Neural progenitor cell (in vitro differentiated cells): ENCODE data around the gene CCDC89. TPM values are rescaled to one million over a fixed set of nuclear protein-coding genes. Genes with fewer than 3 reads are reported as not detected.

ENCODE experiments used
- DNase-seq: peaks from one replicate; pipeline ENCODE4 v3.0.0-alpha.2; 2016; ENCODE audit warnings: low spot score
- H2AFZ ChIP-seq: fragments of 200-600 bp; sonication (generic); replicated peaks from 2 replicates; pipeline ENCODE4 v1.6.1; 2016; ENCODE audit warnings: antibody characterized with exemption
- H3F3A ChIP-seq: fragments of 200-600 bp; sonication (generic); 2 replicates; pipeline ENCODE4 v1.6.1; 2016; ENCODE audit warnings: antibody characterized with exemption, low read depth
- H3K27ac ChIP-seq: fragments of 200-600 bp; sonication (generic); 2 replicates; pipeline ENCODE4 v1.5.1; 2016; ENCODE audit warnings: mild to moderate bottlenecking
- H3K27me3 ChIP-seq: fragments of 200-600 bp; sonication (generic); 2 replicates; pipeline ENCODE4 v1.6.1; 2016; ENCODE audit warnings: mild to moderate bottlenecking, moderate library complexity
- H3K36me3 ChIP-seq: fragments of 200-600 bp; sonication (generic); 2 replicates; pipeline ENCODE4 v1.5.1; 2016
- H3K4me1 ChIP-seq: fragments of 200-600 bp; sonication (generic); 2 replicates; pipeline ENCODE4 v1.6.1; 2016; ENCODE audit warnings: mixed run types
- H3K4me2 ChIP-seq: fragments of 200-600 bp; sonication (generic); 2 replicates; pipeline ENCODE4 v1.6.1; 2016
- H3K4me3 ChIP-seq: fragments of 200-600 bp; sonication (generic); 2 replicates; pipeline ENCODE4 v1.5.1; 2016
- H3K79me2 ChIP-seq: fragments of 200-600 bp; sonication (generic); 2 replicates; pipeline ENCODE4 v1.6.1; 2016; ENCODE audit warnings: low read depth
- H3K9ac ChIP-seq: fragments of 200-600 bp; sonication (generic); 2 replicates; pipeline ENCODE4 v1.6.1; 2016
- H3K9me3 ChIP-seq: fragments of 200-600 bp; sonication (generic); 2 replicates; pipeline ENCODE4 v1.5.1; 2016; ENCODE audit warnings: low read depth
- H4K20me1 ChIP-seq: fragments of 200-600 bp; sonication (generic); 2 replicates; pipeline ENCODE4 v1.6.1; 2016; ENCODE audit warnings: low read depth
- H3K27ac Mint-ChIP-seq: 3 replicates; pipeline ENCODE4 v1.8.0; 2021; ENCODE audit warnings: mixed read lengths
- H3K27me3 Mint-ChIP-seq: 2 replicates; pipeline ENCODE4 v1.8.0; 2022; ENCODE audit warnings: low read depth, mild to moderate bottlenecking, inconsistent platforms, moderate library complexity, mixed read lengths; ENCODE audit not compliant: insufficient read depth
- H3K36me3 Mint-ChIP-seq: 3 replicates; pipeline ENCODE4 v1.8.0; 2021; ENCODE audit warnings: mixed read lengths
- H3K4me1 Mint-ChIP-seq: 3 replicates; pipeline ENCODE4 v1.8.0; 2021; ENCODE audit warnings: mixed read lengths
- H3K4me3 Mint-ChIP-seq: 3 replicates; pipeline ENCODE4 v1.8.0; 2021; ENCODE audit warnings: mild to moderate bottlenecking, moderate library complexity, mixed read lengths
- H3K9me3 Mint-ChIP-seq: 3 replicates; pipeline ENCODE4 v1.8.0; 2020; ENCODE audit warnings: mixed read lengths
- EZH2 ChIP-seq: fragments of 200-600 bp; sonication (generic); IDR thresholded peaks from 2 replicates; pipeline ENCODE4 v1.6.1; 2017; ENCODE audit warnings: antibody characterized with exemption, mild to moderate bottlenecking, moderate library complexity
- EZH2phosphoT487 ChIP-seq: fragments of 200-600 bp; sonication (generic); IDR thresholded peaks from 2 replicates; pipeline ENCODE4 v1.6.1; 2017; ENCODE audit warnings: antibody characterized with exemption
- total RNA-seq: library from RNA; depleted of rRNA; stranded (reverse); fragments of >200 nt; gene quantifications from 2 replicates; pipeline ENCODE4 v1.2.3, GENCODE V29; 2015; ENCODE audit warnings: low replicate concordance
- TF ChIP-seq, protein P1 (sequence below): fragments of 200-600 bp; sonication (generic); IDR thresholded peaks from 2 replicates; pipeline ENCODE4 v1.5.1; 2017; ENCODE audit warnings: antibody characterized with exemption, mild to moderate bottlenecking

CCDC89 gene
- total RNA-seq, 1 donor from 2014 or later: not detected

DNA sequence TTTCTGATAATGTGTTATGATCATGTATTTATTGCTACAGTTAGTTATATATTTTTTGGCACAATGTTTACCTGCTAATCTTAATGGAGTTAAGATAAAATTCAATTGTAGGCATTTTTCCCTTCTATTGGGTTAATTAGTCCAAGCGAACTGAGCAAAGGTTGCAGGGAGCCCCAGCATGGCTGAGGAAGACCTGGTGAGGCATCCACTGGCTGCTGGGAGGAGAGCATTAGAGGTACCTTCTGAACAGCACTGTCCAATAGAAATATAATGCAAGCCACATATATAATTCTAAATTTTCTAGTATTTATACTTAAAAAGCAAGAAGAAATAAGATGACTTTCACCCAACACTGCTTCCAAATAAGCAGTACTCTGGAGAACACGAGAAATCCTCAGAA lies 38.9 kb downstream of the CCDC89 start:
- H3K9me3 ChIP-seq: no peaks in the 10 kb centered on the region
- H2AFZ ChIP-seq: peak overlapping the region; percentile 97
- H3K27me3 ChIP-seq: no peaks in the 10 kb centered on the region
- peak overlapping the region; percentile 70 for H3K9ac ChIP-seq
- H3K9me3 Mint-ChIP-seq: no peaks in the 10 kb centered on the region
- DNase-seq: no peak
- H3K4me1 Mint-ChIP-seq: peaks cover 11% of the 10 kb centered on the region
- H3F3A ChIP-seq: peaks cover 15% of the 10 kb centered on the region
- H3K27me3 Mint-ChIP-seq: peaks cover 7% of the 10 kb centered on the region
- H3K36me3 Mint-ChIP-seq: peaks cover 2% of the 10 kb centered on the region
- H3K4me3 Mint-ChIP-seq: peak overlapping the region; percentile 100
- peak overlapping the region; percentile 91 for H3K27ac Mint-ChIP-seq
- no peak overlapping the region for H3K27ac ChIP-seq
- H4K20me1 ChIP-seq: no peaks in the 10 kb centered on the region
- peak overlapping the region; percentile 99 for H3K4me2 ChIP-seq
- H3K4me3 ChIP-seq: peak overlapping the region; percentile 81
- peaks cover 7% of the 10 kb centered on the region for H3K4me1 ChIP-seq
- H3K36me3 ChIP-seq: no peaks in the 10 kb centered on the region
- TF ChIP-seq, protein P1, sequence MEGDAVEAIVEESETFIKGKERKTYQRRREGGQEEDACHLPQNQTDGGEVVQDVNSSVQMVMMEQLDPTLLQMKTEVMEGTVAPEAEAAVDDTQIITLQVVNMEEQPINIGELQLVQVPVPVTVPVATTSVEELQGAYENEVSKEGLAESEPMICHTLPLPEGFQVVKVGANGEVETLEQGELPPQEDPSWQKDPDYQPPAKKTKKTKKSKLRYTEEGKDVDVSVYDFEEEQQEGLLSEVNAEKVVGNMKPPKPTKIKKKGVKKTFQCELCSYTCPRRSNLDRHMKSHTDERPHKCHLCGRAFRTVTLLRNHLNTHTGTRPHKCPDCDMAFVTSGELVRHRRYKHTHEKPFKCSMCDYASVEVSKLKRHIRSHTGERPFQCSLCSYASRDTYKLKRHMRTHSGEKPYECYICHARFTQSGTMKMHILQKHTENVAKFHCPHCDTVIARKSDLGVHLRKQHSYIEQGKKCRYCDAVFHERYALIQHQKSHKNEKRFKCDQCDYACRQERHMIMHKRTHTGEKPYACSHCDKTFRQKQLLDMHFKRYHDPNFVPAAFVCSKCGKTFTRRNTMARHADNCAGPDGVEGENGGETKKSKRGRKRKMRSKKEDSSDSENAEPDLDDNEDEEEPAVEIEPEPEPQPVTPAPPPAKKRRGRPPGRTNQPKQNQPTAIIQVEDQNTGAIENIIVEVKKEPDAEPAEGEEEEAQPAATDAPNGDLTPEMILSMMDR: no peak
- no peak for TF ChIP-seq EZH2phosphoT487
- TF ChIP-seq EZH2: no peak
- peaks cover 21% of the 10 kb centered on the region for H3K79me2 ChIP-seq

DNA sequence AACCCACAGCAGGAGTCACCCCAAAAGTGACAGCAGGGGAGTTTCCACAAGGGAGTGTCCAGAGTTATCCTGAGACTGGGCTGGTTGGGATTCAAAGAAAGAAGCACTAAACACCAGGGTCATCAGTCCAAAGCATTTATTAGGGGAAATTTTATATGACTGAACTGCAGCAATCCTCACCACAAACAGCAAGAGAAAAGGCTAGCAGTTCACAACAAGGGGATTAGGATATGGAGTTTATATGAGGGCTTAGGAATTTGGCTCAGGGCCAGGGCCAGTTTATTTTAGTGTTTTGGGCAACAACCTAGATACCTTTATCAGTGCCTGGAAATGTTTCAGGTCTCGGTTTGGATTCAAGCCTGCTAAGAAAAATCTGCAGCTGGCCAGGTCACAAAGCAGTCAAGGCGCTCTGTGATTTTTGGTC lies 42.8 kb downstream of the CCDC89 start:
- Mint-ChIP-seq H3K27me3 (peaks cover 3% of the 10 kb centered on the region), H3K4me1 (peaks cover 4% of the 10 kb centered on the region), H3K36me3 (no peaks in the 10 kb centered on the region), H3K9me3 (no peaks in the 10 kb centered on the region), H3K27ac (no peak overlapping the region), H3K4me3 (no peak overlapping the region)
- no peak for DNase-seq
- no peaks in the 10 kb centered on the region for H4K20me1 ChIP-seq
- peaks cover under 1% of the 10 kb centered on the region for H3K4me1 ChIP-seq
- no peak for TF ChIP-seq EZH2
- no peak for TF ChIP-seq EZH2phosphoT487
- TF ChIP-seq, protein P1: no peak
- H3K9ac ChIP-seq: no peak overlapping the region
- H3K36me3 ChIP-seq: no peaks in the 10 kb centered on the region
- no peaks in the 10 kb centered on the region for H3K27me3 ChIP-seq
- no peak overlapping the region for H2AFZ ChIP-seq
- H3K9me3 ChIP-seq: no peaks in the 10 kb centered on the region
- peaks cover 3% of the 10 kb centered on the region for H3K79me2 ChIP-seq
- H3K4me2 ChIP-seq: no peak overlapping the region
- peaks cover 7% of the 10 kb centered on the region for H3F3A ChIP-seq
- H3K27ac ChIP-seq: no peak overlapping the region
- H3K4me3 ChIP-seq: no peak overlapping the region

DNA sequence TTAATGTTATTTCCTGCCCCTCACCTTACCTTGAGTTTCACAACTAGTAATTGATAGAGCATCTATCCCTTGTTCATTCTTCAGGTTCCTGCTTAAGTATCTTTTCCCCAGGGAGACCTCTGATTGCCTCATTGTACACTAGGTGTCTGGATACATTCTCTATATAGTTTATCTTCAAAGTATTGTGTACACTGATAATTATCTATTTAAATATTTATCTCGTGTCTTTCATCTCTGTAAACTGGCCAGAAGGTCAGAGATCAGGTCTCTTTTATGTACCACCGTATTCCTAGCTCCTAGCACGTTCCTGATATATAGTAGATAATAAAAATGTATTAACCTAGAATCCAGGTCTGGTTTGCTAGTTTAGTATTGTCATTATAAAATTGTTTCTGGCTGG lies 51.2 kb downstream of the CCDC89 start:
- TF ChIP-seq, protein P1: no peak
- no peak for TF ChIP-seq EZH2phosphoT487
- no peak for TF ChIP-seq EZH2
- H3K4me2 ChIP-seq: no peak overlapping the region
- no peaks in the 10 kb centered on the region for H3K9me3 Mint-ChIP-seq
- no peaks in the 10 kb centered on the region for H3F3A ChIP-seq
- peaks cover 15% of the 10 kb centered on the region for H3K36me3 ChIP-seq
- no peaks in the 10 kb centered on the region for H3K4me1 Mint-ChIP-seq
- H3K9ac ChIP-seq: no peak overlapping the region
- H3K4me1 ChIP-seq: peaks cover 2% of the 10 kb centered on the region
- no peaks in the 10 kb centered on the region for H3K9me3 ChIP-seq
- H3K27ac Mint-ChIP-seq: no peak overlapping the region
- H3K27ac ChIP-seq: no peak overlapping the region
- peaks cover 2% of the 10 kb centered on the region for H3K36me3 Mint-ChIP-seq
- H3K27me3 ChIP-seq: no peaks in the 10 kb centered on the region
- DNase-seq: no peak
- H3K4me3 ChIP-seq: no peak overlapping the region
- H3K79me2 ChIP-seq: peaks cover 36% of the 10 kb centered on the region
- no peaks in the 10 kb centered on the region for H3K27me3 Mint-ChIP-seq
- H3K4me3 Mint-ChIP-seq: no peak overlapping the region
- no peak overlapping the region for H2AFZ ChIP-seq
- H4K20me1 ChIP-seq: no peaks in the 10 kb centered on the region

Other genes starting within 250 kb of the CCDC89 start
- 7.5 and 8.1 TPM in 2 replicates for gene DLG2, start 58.9 kb downstream of the CCDC89 start, total RNA-seq
- 73.5 and 110 TPM in 2 replicates for gene TMEM126B, start 57.6 kb downstream of the CCDC89 start, total RNA-seq
- gene TMEM126A, start 38.2 kb downstream of the CCDC89 start, total RNA-seq: 32.6 and 47.9 TPM in 2 replicates
- 109 and 113 TPM in 2 replicates for gene CREBZF, start 21.1 kb downstream of the CCDC89 start, total RNA-seq
- gene SYTL2, start 124.9 kb upstream of the CCDC89 start, total RNA-seq: 26.4 and 34.1 TPM in 2 replicates
- gene CCDC83, start 169.2 kb upstream of the CCDC89 start, total RNA-seq: 0.06 TPM in 1 of 2 replicates, not detected in the other